Kidney tubule cell (primary cell): Measurements from ENCODE around the gene ZBED1.
"Not testable (repeated sequence)": the region's sequence is repeated elsewhere in the genome, so short reads cannot be mapped to it uniquely, and the experiment has no call there.

Source experiments
- DNase-seq: peaks from one replicate; pipeline ENCODE4 v3.0.0-alpha.2; 2018; ENCODE audit warnings: low spot score

Gene ZBED1

DNA sequence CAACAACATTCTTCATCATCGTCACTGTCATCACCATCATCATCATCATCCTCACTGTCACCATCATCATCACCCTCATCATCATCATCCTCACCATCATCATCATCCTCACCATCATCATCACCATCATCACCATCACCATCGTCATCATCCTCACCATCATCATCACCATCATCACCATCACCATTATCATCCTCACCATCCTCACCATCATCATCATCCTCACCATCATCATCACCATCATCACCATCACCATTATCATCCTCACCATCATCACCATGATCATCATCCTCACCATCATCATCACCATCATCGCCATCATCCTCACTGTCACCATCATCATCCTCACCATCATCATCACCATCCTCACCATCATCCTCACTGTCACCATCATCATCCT, 18.9 kb upstream of the ZBED1 start:
- not testable (repeated sequence) for DNase-seq

DNA sequence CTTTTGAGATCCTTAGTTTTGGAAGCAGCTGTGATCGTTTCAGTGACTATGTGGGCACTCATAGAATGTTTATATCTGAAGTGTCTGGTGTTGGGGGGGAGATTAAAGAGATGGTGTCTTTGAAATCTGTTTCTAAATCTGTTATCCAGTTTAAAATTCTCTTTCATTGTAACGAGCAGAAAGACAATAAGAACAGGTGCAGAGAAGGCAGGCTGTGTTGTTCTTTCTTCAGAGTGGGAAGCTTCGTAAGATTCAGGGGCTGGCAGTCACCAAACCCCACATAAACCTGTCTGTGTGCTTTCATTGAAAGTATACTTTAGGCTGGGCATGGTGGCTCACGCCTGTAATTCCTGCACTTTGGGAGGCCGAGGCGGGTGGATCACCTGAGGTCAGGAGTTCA, 16.3 kb upstream of the ZBED1 start:
- no peak for DNase-seq

DNA sequence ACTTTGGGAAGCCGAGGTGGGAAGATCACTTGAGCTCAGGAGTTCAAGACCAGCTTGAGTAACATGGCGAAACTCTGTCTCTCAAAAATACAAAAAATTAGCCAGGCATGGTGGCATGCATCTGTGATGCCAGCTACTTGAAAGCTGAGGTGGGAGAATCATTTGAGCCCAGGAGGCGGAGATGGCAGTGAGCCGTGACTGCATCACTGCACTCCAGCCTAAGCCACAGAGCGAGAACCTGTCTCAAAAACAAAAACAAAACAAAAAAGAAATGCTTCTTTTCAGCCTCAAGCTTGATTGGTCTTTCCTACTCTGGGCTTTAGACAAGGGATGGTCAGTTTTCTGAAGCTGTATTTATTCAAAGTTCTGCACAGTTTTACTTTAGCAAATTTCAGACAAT, 15.8 kb upstream of the ZBED1 start:
- DNase-seq = peak; percentile 37

GRCh38 chrX:2514131-2514530, 13.4 kb upstream of the ZBED1 start:
- DNase-seq = no peak

DNA sequence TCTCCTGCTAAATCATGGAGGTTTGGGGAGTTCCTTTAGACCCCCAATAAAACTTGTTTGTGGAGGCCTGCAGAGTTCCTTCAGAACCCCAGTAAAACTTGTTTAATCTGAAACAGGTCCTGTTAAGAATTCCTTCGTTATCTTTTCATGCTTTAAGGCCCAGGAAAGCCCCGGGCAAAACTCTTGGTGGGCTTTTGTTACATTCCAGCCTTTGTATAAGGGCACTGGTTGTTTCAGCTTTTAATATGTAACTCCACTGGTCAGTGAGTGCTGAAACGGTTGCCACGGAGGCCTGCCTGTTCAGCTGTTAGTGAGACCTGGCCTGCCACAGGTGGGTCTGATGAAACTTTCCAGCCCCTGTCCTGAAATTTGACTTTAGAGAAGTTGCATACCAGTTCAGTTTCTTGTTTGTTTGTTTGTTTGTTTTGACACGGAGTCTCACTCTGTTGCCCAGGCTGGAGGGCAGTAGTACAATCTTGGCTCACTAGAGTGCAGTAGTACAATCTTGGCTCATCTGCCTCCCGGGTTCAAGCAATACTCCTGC, 12.4 kb upstream of the ZBED1 start:
- DNase-seq = no peak

DNA sequence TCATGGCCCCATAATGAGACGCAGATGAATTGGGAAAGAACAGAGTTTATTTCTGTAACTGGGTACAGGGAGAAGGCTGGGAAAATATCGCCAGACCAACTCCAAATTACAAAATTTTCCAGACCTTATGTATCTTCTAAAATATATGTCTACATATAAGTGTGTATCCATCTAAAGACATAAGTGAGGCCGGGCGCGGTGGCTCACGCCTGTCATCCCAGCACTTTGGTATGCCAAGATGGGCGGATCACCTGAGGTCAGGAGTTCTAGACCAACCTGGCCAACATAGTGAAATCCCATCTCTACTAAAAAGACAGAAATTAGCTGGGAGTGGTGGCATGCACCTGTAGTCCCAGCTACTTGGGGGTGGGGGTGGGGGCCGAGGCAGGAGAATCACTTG, 11.7 kb upstream of the ZBED1 start:
- no peak for DNase-seq

GRCh38 chrX:2511326-2511725, 10.6 kb upstream of the ZBED1 start:
- DNase-seq = no peak

- DNase-seq = no peak
Observed at GRCh38 chrX:2508648-2509335, 8.0 kb upstream of the ZBED1 start.

- no peak for DNase-seq
Observed at GRCh38 chrX:2507904-2508627, 7.3 kb upstream of the ZBED1 start.

DNA sequence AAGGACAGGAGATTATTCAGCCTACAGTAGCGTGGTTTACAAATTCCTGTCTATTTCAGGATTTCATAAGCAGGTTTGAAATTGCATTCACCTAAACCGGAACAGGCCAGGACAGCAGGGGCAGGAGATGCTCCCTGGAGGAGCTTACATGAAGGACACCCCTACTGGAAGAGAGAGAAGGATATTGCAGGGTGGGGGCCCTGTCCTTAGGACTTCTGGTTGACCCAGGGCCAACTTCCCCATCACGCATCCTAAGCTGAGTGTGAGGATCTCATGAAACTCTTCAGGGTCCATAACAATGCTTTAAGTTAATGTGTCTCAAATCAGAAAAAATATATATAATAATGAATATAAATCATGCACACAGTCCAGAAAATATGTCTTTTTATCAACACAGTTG, 6.4 kb upstream of the ZBED1 start:
- DNase-seq = no peak

- DNase-seq = not testable (repeated sequence)
Observed at GRCh38 chrX:2505341-2505740, 4.6 kb upstream of the ZBED1 start.

GRCh38 chrX:2504706-2505332, 4.0 kb upstream of the ZBED1 start:
- no peak for DNase-seq

DNA sequence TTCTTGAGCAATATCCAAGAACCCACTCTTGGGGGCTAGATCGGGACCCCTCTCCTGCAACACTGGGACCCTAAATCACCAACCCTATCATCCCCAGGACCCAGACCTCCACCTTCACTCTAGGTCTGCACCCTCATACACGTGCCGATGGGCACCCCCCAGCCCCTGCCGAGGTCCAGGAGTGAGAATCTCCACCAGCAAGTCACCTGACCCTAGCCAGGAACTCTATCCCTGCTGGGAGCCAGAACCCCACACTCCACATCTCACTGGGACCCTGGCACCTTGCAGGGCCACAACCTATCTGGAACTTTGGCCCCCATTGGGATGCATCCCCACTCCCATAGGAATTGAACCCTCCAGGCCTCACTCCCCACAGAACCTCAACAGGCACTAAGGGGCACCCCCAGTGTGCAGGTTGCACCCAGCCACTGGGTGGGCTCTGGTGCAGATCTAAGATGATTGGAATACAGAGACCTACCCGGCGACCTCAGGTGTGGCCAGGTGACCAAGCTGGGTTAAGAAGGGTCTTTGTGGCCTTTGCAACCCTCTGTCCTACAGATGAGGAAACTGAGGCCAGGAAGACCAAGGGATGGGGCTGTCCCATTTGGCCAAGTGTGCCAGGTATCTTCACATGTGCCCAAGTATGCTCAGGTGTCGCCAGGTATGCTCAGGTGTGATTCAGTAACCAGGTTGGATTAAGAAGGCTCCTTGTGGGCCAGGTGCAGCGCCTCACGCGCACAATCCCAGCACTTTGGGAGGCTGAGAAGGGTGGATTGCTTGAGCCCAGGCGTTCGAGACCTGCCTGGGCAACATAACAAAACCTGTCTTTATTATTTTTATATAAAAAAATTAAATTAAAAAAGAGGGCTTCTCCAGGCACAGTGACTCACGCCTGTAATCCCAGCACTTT, 3.1 kb upstream of the ZBED1 start:
- DNase-seq = no peak

GRCh38 chrX:2502668-2503519, 2.1 kb upstream of the ZBED1 start:
- DNase-seq = peak; percentile 74

GRCh38 chrX:2502120-2502667, 1.4 kb upstream of the ZBED1 start:
- DNase-seq = no peak

GRCh38 chrX:2501559-2502102, 855 bp upstream of the ZBED1 start:
- no peak for DNase-seq

DNA sequence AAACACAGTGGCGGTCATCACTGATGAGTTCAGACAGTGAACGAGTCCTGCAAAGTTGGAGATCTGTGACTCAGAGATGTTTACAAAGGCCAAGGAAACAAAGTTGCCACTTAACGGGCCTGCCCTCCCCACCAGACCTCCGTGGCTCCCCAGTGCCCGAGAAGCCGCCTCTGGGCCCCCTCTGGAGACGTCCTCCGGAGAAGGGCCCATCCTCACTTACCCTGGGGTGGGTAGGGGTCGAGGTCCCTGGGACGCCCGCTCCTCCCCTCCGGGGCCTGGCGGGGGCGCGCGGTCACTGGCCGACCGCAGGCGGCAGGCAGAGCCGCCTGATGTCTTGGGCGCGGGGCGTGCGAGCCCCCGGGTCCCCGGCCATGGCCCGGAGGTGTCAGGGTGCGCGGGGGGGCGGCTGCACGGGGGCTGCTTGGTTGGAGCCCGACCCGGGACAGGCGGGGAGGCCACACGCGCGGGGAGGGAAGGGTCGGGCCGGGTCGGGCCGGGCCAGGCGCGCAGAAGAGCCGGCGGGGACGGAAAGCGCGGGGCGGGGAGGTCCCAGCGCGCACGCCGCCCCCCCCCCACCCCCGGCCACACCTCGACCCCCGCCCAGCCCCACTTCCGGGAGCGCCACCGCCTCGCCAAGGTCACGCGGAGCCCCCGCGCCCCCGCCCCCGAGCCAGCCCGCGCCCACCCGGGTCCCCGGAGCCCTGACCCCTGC, 529 bp downstream of the ZBED1 start:
- DNase-seq = peak; percentile 65

- no peak for DNase-seq
Observed at GRCh38 chrX:2499507-2499906, 1.3 kb downstream of the ZBED1 start.

DNA sequence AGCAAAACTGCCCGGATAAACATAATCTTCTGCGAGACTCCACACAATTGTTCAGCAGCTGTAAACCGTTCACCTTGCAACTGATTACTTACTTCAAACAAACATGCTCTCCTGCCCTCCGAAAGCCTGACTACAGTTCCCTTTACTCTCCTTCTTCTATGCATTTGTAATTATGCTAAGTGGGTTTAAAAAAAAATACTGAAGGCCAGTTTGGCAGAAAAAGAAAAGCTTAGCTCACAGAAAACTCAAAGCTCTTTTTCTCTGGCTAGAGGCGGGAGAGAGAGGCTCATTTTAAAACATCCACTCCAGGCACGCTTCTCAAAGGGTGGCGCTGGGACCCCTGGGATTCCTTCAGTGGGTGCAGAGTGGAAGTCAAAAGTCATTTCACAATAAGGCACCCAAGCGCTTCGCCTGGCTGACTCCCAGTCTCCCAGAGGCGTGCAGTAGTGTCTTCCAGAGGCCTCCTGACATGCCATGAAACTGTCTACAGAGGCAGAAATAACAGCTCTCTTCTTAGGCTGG, 1.9 kb downstream of the ZBED1 start:
- peak; percentile 54 for DNase-seq
